ENCODE data around the gene PRKCA. TPM values are rescaled to one million over a fixed set of nuclear protein-coding genes. Genes with fewer than 3 reads are reported as not detected.
"Not testable (repeated sequence)": the region's sequence is repeated elsewhere in the genome, so short reads cannot be mapped to it uniquely, and the experiment has no call there.

PRKCA gene
- total RNA-seq, 1 donor from 2014 or later = 4.7 TPM

DNA sequence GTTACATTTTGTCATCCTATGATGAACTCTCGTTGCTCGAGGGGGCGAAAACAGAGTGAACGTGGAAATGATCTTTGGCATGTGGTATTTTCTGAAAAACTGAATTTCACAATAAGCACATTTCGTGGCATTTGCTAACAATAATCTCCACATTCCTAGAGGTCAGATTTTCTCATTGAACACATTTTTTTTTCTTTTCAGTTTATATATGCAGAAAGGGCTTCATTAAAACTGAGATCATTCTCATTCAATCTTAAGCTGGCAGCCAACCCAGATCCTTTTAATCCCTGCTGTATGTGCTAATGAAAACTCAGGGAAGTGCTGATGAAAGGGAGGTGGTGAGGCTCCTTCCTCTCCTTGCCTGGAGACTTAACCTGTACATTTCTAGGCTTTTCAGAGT, 52.6 kb downstream of the PRKCA start:
- no peak overlapping the region for H3K4me3 ChIP-seq (ENCODE audit: low read depth, low read length)
- DNase-seq (ENCODE audit: low read depth) = no peak

GRCh38 chr17:66355510-66355909, 53.1 kb downstream of the PRKCA start:
- no peaks in the 10 kb centered on the region for H3K27me3 ChIP-seq (ENCODE audit: control insufficient read depth, insufficient read depth, low read length)
- FAIRE-seq = no peak
- no peak for DNase-seq (ENCODE audit: low read depth)
- TF ChIP-seq, protein P1, sequence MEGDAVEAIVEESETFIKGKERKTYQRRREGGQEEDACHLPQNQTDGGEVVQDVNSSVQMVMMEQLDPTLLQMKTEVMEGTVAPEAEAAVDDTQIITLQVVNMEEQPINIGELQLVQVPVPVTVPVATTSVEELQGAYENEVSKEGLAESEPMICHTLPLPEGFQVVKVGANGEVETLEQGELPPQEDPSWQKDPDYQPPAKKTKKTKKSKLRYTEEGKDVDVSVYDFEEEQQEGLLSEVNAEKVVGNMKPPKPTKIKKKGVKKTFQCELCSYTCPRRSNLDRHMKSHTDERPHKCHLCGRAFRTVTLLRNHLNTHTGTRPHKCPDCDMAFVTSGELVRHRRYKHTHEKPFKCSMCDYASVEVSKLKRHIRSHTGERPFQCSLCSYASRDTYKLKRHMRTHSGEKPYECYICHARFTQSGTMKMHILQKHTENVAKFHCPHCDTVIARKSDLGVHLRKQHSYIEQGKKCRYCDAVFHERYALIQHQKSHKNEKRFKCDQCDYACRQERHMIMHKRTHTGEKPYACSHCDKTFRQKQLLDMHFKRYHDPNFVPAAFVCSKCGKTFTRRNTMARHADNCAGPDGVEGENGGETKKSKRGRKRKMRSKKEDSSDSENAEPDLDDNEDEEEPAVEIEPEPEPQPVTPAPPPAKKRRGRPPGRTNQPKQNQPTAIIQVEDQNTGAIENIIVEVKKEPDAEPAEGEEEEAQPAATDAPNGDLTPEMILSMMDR (IDR thresholded peaks at IDR 0.05; ENCODE audit: insufficient read depth, low read length, severe bottlenecking) = no peak
- H3K4me3 ChIP-seq (ENCODE audit: low read depth, low read length) = no peak overlapping the region
- no peaks in the 10 kb centered on the region for H3K36me3 ChIP-seq (ENCODE audit: control insufficient read depth, insufficient read depth, low read length)

More for the DNA sequence above, 52.6 kb downstream of the PRKCA start:
- Histone ChIP-seq H3K27me3 (ENCODE audit: control insufficient read depth, insufficient read depth, low read length) (no peaks in the 10 kb centered on the region), H3K36me3 (ENCODE audit: control insufficient read depth, insufficient read depth, low read length) (no peaks in the 10 kb centered on the region)
- no peak for FAIRE-seq
- TF ChIP-seq, protein P1 (IDR thresholded peaks at IDR 0.05; ENCODE audit: insufficient read depth, low read length, severe bottlenecking) = no peak

DNA sequence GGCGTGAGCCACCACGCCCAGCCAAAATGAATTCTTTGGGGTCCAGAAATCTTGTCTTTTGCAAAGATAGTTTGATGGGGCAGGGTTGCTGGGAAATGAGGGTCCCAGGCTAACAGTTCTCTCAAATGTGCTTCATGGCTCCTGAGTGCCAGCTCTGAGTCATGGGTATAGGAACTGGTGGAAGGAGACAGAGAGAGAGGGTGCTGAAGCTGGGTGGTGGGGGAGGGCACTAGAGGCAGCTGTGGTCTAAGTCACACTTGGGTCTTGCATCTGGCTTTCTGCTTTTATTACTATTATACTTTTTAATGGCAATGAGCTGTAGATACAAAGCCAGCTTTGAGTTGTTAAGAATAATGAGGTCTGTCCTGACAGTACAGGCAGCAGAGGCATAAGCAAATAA, 54.6 kb downstream of the PRKCA start:
- TF ChIP-seq, protein P1 (IDR thresholded peaks at IDR 0.05; ENCODE audit: insufficient read depth, low read length, severe bottlenecking) = no peak

DNA sequence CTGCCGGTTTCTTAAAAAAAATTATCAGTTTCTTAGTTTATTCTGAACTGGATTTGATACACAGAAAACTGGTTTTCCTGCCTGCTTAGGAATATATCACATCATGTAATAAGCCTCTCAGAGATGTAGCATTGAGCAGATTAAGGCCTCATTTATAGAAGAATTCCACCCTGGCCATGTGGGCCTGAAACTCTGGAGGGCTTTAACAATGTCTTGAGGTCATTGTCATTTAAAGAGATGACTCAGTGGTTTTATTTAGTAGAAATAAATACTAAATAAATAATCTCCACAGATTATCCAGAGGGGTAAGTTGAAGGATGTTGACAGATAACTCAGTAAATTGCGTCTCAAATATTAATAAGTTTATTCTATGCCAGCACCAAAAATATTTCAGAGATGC, 56.9 kb downstream of the PRKCA start:
- H3K27me3 ChIP-seq (ENCODE audit: control insufficient read depth, insufficient read depth, low read length) = no peaks in the 10 kb centered on the region
- FAIRE-seq (no peak), DNase-seq (ENCODE audit: low read depth) (no peak)
- no peak overlapping the region for H3K4me3 ChIP-seq (ENCODE audit: low read depth, low read length)
- no peaks in the 10 kb centered on the region for H3K36me3 ChIP-seq (ENCODE audit: control insufficient read depth, insufficient read depth, low read length)
- TF ChIP-seq, protein P1 (IDR thresholded peaks at IDR 0.05; ENCODE audit: insufficient read depth, low read length, severe bottlenecking) = no peak

More for the DNA sequence above, 54.6 kb downstream of the PRKCA start:
- no peak overlapping the region for H3K4me3 ChIP-seq (ENCODE audit: low read depth, low read length)
- DNase-seq (ENCODE audit: low read depth) = no peak
- H3K36me3 ChIP-seq (ENCODE audit: control insufficient read depth, insufficient read depth, low read length) = no peaks in the 10 kb centered on the region
- no peaks in the 10 kb centered on the region for H3K27me3 ChIP-seq (ENCODE audit: control insufficient read depth, insufficient read depth, low read length)
- FAIRE-seq = no peak

- H3K27me3 ChIP-seq (ENCODE audit: control insufficient read depth, insufficient read depth, low read length); H3K36me3 ChIP-seq (ENCODE audit: control insufficient read depth, insufficient read depth, low read length); H3K4me3 ChIP-seq (ENCODE audit: low read depth, low read length); FAIRE-seq: not testable (repeated sequence)
- DNase-seq (ENCODE audit: low read depth) = peak; percentile 81
Measured at GRCh38 chr17:66360961-66361565, 58.6 kb downstream of the PRKCA start.

- TF ChIP-seq, protein P1 (IDR thresholded peaks at IDR 0.05; ENCODE audit: insufficient read depth, low read length, severe bottlenecking) = no peak
- Histone ChIP-seq H3K27me3 (ENCODE audit: control insufficient read depth, insufficient read depth, low read length) (no peaks in the 10 kb centered on the region), H3K36me3 (ENCODE audit: control insufficient read depth, insufficient read depth, low read length) (no peaks in the 10 kb centered on the region), H3K4me3 (ENCODE audit: low read depth, low read length) (no peak overlapping the region)
- no peak for FAIRE-seq
- no peak for DNase-seq (ENCODE audit: low read depth)
Measured at GRCh38 chr17:66364508-66364907, 62.1 kb downstream of the PRKCA start.
